HAP-1 (cell line): ENCODE results near the gene KASH5.

ENCODE experiments used
- DNase-seq, 2 experiments: peaks; one replicate each; pipeline ENCODE4 v3.0.0-alpha.2; 2016 to 2020; ENCODE audit warnings: low spot score in 2 of 2
- H3K27me3 ChIP-seq: fragments of 250-450 bp; sonication (Bioruptor Pico); 2 replicates; pipeline ENCODE4 v1.5.1; 2020; ENCODE audit warnings: low read depth, mild to moderate bottlenecking, moderate library complexity
- H3K36me3 ChIP-seq: fragments of 250-450 bp; sonication (Bioruptor Pico); replicated peaks from 2 replicates; pipeline ENCODE4 v1.5.1; 2020; ENCODE audit warnings: mild to moderate bottlenecking
- H3K4me1 ChIP-seq: fragments of 250-450 bp; sonication (Bioruptor Pico); 2 replicates; pipeline ENCODE4 v1.5.1; 2020; ENCODE audit warnings: mild to moderate bottlenecking
- H3K4me3 ChIP-seq: fragments of 250-450 bp; sonication (Bioruptor Pico); 2 replicates; pipeline ENCODE4 v1.5.1; 2020; ENCODE audit warnings: mild to moderate bottlenecking, moderate library complexity
- H3K9me3 ChIP-seq: fragments of 250-450 bp; sonication (Bioruptor Pico); 2 replicates; pipeline ENCODE4 v1.5.1; 2020; ENCODE audit warnings: mild to moderate bottlenecking, moderate library complexity
- in situ Hi-C: fragments of 300-500 bp; cut with MboI; formaldehyde crosslinking; loops from 3 replicates; pipeline ENCODE4 v1.14.3; 2020; ENCODE audit warnings: low sequenced_read_pairs, inconsistent platforms, mixed read lengths

The KASH5 gene

DNA sequence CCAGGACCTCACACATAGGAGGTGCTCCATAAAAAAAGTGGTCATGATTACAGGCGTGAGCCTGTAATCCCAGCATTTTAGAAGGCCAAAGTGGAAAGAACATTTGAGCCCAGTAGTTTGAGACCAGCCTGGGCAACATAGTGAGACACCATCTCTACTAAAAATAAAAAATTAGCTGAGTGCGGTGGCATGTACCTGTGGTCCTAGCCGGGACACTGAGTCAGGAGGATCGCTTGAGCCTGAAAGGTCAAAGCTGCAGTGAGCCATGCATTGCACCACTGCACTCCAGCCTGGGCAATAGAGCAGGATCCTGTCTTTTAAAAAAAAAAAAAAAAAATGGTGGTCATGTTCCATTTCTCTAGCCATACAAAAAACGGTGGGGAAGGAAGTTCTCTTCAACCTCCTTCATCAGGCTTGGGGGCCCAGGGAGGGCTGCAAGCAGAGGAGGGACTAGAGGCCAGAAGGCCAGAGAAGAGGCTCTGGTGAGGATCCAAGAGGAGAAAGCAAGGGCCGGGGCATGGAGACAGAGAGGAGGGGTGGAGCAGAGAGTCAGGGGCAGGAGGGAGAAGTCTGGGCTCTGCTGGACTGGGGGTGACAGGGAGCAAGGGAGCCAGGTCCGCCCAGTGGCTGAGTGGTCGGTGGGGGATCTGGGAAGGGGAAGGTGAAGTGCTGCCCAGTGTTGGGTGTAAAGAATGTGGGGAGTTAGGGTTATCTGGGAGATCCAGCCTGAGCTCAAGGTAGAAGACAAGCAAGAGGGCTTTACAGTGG is 8.9 kb downstream of the KASH5 start:
- H3K9me3 ChIP-seq, result no peaks in the 10 kb centered on the region
- H3K4me1 ChIP-seq, result no peaks in the 10 kb centered on the region
- no peaks in the 10 kb centered on the region for H3K36me3 ChIP-seq
- no peak for DNase-seq
- no peaks in the 10 kb centered on the region; the same call in 1 of the 2 replicates for H3K27me3 ChIP-seq
- H3K4me3 ChIP-seq, result no peak overlapping the region
- in situ Hi-C loops, result no loop called here

DNA sequence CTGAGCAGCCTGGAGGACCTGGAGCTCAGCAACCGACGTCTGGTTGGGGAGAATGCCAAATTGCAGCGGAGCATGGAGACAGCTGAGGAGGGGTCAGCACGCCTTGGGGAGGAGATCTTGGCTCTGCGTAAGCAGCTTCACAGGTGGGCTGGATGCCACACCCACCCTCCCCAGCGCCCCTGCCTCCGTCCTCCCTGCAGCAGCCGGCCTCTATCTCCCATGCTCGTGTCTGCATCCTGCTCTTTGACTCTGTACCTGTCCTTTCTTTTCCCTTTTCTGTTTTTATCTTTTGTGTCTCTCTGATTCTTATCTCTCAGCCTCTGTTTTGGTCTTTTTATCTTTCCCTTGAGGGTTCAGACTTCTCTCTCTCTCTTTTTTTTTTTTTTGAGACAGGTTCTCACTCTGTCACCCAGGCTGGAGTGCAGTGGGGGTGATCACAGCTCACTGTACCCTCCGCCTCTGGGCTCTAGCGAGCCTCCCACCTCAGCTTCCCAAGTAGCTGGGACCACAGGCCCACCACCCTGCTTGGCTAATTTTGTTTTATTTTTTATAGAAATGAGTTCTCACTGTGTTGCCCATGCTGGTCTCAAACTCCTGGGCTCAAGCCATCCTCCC is 10.1 kb downstream of the KASH5 start:
- H3K4me1 ChIP-seq, result no peaks in the 10 kb centered on the region
- no peaks in the 10 kb centered on the region for H3K9me3 ChIP-seq
- no peak overlapping the region for H3K4me3 ChIP-seq
- H3K36me3 ChIP-seq, result no peaks in the 10 kb centered on the region
- in situ Hi-C loops, result no loop called here
- H3K27me3 ChIP-seq, result no peaks in the 10 kb centered on the region
- no peak for DNase-seq

DNA sequence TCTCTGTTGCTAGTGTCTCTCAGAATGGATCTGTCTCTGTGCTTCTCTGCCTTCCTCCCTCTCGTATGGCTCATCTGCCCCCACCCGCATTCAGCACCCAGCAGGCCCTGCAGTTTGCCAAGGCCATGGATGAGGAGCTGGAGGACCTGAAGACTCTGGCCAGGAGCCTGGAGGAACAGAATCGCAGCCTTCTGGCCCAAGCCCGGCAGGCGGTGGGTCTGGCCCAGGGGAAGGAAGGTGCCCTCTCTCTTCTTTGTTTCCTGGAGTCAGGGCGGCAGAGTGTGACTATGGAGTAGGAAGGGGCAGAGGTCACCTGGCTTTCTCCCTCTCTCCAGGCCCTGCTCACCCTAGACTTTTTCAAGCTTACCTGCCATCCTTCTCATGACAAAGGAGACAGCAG is 10.9 kb downstream of the KASH5 start:
- no peaks in the 10 kb centered on the region for H3K9me3 ChIP-seq

DNA sequence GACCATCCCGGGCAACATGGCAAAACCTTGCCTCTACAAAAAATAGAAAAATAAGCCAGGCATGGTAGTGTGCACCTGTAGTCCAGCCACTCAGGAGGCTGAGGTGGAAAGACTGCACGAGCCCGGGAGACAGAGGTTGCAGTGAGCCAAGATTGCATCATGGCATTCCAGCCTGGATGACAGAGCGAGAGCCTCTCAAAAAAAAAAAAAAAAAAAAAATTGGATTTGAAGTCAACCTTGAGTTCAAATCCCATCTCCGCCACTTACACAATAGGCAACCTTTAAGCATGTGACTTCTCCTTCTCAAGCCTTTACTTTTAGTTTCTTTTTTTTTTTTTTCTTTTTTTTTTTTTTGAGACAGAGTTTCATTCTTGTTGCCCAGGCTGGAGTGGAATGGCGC is 12.0 kb downstream of the KASH5 start:
- Histone ChIP-seq H3K9me3 (no peaks in the 10 kb centered on the region), H3K36me3 (no peaks in the 10 kb centered on the region), H3K4me3 (no peak overlapping the region), H3K4me1 (no peaks in the 10 kb centered on the region), H3K27me3 (no peaks in the 10 kb centered on the region)
- no peak for DNase-seq
- in situ Hi-C loops, result no loop called here

More for the DNA sequence above, 10.9 kb downstream of the KASH5 start:
- in situ Hi-C loops, result no loop called here
- Histone ChIP-seq H3K4me3 (no peak overlapping the region), H3K36me3 (no peaks in the 10 kb centered on the region), H3K4me1 (no peaks in the 10 kb centered on the region), H3K27me3 (no peaks in the 10 kb centered on the region)
- no peak for DNase-seq

- Histone ChIP-seq H3K36me3 (no peaks in the 10 kb centered on the region), H3K9me3 (no peaks in the 10 kb centered on the region), H3K4me3 (no peak overlapping the region), H3K27me3 (no peaks in the 10 kb centered on the region), H3K4me1 (no peaks in the 10 kb centered on the region)
- no peak for DNase-seq
- in situ Hi-C loops, result no loop called here
These were observed 15.5 kb downstream of the KASH5 start for GRCh38 chr19:49403404-49404187.

- Histone ChIP-seq H3K4me1 (no peaks in the 10 kb centered on the region), H3K27me3 (no peaks in the 10 kb centered on the region), H3K36me3 (no peaks in the 10 kb centered on the region), H3K9me3 (no peaks in the 10 kb centered on the region), H3K4me3 (no peak overlapping the region)
- DNase-seq, result no peak
- in situ Hi-C loops, result no loop called here
These were observed 19.0 kb downstream of the KASH5 start for GRCh38 chr19:49407079-49407478.

DNA sequence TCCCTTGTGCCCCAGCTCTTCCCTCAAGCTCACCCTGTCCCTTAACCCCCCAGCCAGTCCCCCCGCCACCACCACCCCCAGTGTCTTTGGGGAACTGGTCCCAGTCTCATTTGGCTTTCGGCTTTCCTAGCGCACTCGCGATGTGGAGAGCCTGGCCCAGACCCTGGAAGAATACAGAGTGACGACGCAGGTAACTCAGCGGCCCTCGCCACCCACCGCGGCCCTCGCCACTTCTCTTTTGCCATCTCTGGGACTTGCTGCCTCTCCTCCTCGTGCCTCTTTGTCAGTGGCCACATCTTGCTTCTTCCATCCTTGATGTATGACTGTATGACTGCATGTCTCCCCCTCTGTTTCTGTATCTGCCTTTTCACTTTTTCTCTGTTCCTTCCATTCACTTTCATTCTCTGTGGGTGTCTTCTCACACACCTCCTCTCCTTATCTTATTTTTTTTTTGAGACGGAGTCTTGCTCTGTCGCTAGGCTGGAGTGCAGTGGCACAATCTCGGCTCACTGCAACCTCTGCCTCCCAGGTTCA is 19.5 kb downstream of the KASH5 start:
- no peak for DNase-seq
- Histone ChIP-seq H3K9me3 (no peaks in the 10 kb centered on the region), H3K36me3 (no peaks in the 10 kb centered on the region), H3K4me3 (no peak overlapping the region), H3K4me1 (no peaks in the 10 kb centered on the region), H3K27me3 (no peaks in the 10 kb centered on the region)
- in situ Hi-C loops, result no loop called here

DNA sequence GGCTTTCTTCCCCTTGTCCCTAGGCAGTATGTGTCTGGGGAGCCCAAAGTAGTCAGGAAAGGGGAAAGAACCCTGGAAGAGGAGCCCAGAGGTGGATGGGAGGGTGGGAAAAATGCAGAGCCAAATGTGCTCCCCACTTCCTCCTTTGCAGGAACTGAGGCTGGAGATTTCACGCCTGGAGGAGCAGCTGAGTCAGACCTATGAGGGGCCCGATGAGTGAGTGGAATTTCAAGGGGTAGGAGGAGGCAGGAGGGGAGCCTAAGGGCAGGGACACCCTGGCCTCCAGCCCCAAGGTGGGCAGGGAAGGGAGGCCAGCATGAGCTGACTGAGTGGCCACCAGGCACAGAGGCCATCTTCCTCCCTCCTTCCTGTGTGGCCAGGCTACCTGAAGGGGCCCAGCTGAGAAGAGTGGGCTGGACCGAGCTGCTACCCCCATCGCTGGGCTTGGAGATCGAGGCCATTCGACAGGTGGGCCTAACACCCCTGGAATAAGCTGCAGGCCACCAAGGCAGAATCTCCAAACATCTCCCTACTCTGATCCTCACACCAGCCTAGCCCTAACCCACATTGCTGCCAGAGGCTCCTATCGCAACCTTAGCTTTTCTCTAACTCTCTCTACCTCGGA is 20.9 kb downstream of the KASH5 start:
- no peaks in the 10 kb centered on the region for H3K9me3 ChIP-seq
- H3K27me3 ChIP-seq, result no peaks in the 10 kb centered on the region
- H3K4me3 ChIP-seq, result no peak overlapping the region
- H3K4me1 ChIP-seq, result no peaks in the 10 kb centered on the region
- H3K36me3 ChIP-seq, result no peaks in the 10 kb centered on the region
- DNase-seq, result no peak
- in situ Hi-C loops, result no loop called here

DNA sequence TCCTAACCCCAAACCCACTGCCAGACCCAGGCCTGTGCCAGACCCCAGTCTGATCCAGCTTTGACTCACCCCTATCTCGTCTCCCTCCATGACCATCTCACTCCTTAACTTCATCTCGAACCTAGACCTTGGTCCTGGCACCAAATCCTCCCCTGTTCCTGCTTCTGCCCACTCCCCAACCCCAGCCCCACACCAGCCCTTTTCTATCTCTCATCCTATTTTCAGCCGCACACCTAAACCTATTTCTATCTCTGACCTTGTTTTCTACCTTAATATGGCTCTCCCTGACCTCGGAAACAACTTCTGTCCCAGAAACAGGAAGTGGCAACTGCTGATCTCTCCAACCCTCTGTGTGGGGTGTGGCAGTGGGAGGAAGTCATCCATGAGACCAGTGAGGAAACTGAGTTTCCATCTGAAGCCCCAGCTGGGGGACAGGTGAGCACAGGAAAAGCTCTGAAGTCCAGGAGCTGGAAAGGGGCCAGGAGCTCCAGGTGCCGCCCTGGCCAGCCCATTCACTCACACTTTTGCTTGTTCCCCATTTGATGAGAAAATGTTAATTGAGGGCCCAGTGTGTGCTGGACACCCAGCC is 21.5 kb downstream of the KASH5 start:
- no peak for DNase-seq
- no peaks in the 10 kb centered on the region for H3K36me3 ChIP-seq

DNA sequence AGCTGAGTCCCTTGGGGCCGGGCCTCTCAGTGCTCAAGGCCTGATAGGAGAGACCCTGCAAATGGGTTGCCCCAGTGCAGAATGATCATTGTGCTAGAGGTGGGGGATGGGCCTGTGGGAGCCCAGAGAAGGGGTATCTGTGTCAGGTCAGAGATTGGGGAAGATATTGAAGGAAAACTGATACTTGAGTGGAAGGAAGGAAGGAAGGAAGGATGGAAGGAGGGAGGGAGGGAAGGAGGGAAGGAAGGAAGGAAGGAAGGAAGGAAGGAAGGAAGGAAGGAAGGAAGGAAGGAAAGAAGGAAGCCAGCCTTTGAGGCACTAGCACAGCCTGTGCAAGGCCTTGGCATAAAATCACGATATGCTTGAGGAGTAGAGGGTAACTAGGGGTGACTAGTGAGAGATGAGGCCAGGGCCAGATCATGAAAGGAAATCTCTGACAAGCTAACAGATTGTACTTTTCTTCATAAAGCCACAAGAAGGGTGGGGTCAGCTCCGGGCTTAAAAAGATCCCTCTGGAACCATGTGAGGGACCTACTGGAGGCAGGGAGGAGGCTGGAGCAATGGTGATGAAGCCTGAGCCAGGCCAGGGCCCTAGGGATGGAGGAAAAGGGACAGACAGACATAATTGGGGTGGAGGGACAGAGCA is 23.8 kb downstream of the KASH5 start:
- Histone ChIP-seq H3K4me1 (no peaks in the 10 kb centered on the region), H3K36me3 (no peaks in the 10 kb centered on the region), H3K9me3 (no peaks in the 10 kb centered on the region), H3K27me3 (no peaks in the 10 kb centered on the region), H3K4me3 (no peak overlapping the region)
- in situ Hi-C loops, result no loop called here
- no peak for DNase-seq

More for the DNA sequence above, 21.5 kb downstream of the KASH5 start:
- Histone ChIP-seq H3K9me3 (no peaks in the 10 kb centered on the region), H3K27me3 (no peaks in the 10 kb centered on the region), H3K4me1 (no peaks in the 10 kb centered on the region), H3K4me3 (no peak overlapping the region)
- in situ Hi-C loops, result no loop called here

- in situ Hi-C loops, result no loop called here
- H3K27me3 ChIP-seq, result peaks cover 5% of the 10 kb centered on the region; the same call in 1 of the 2 replicates
- H3K4me3 ChIP-seq, result no peak overlapping the region
- no peaks in the 10 kb centered on the region for H3K9me3 ChIP-seq
- no peak for DNase-seq
- H3K4me1 ChIP-seq, result no peaks in the 10 kb centered on the region
- H3K36me3 ChIP-seq, result no peaks in the 10 kb centered on the region
These were observed 25.3 kb downstream of the KASH5 start for GRCh38 chr19:49413348-49413747.

DNA sequence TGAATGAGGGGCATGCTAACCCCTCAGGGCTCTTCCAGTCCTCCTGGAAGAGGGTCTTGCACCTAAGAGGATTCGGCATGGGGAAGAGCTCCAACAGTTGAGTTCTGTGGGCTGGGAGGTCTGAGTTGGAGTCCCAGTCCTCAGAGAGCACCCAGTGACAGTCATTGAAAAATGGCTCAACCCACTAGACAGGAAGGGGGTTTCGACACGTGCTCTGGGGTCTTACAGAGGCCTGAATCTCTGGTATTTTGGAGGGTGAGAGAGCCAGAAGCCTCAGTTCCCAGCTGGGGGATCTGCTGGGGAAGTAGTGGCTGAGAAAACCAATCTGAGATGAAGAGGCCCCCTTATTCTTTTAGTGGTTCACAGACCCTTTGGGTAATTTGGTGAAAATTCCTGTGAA is 26.2 kb downstream of the KASH5 start:
- no peak for DNase-seq
- H3K4me3 ChIP-seq, result no peak overlapping the region
- H3K36me3 ChIP-seq, result no peaks in the 10 kb centered on the region
- no peaks in the 10 kb centered on the region for H3K4me1 ChIP-seq
- H3K27me3 ChIP-seq, result peaks cover 13% of the 10 kb centered on the region
- no peaks in the 10 kb centered on the region for H3K9me3 ChIP-seq
- in situ Hi-C loops, result no loop called here
